Keratinocyte (primary cell): ENCODE results near the gene OR1F1. TPM values are rescaled to one million over a fixed set of nuclear protein-coding genes. Genes with fewer than 3 reads are reported as not detected.
"Not testable (repeated sequence)": the region's sequence is repeated elsewhere in the genome, so short reads cannot be mapped to it uniquely, and the experiment has no call there.

Experiments used
- DNase-seq: peaks from one replicate; pipeline ENCODE4 v3.0.0-alpha.2; 2011; ENCODE audit warnings: low read depth, missing footprints, low spot score
- FAIRE-seq: peaks from 2 replicates; lab custom pipeline; 2011; peaks lifted over from hg19 to GRCh38; lab: Jason Lieb, UNC
- H2AFZ ChIP-seq: 2 replicates; pipeline ENCODE4 v1.6.0; 2012; ENCODE audit warnings: low read length, control low read depth, inconsistent platforms; ENCODE audit not compliant: control insufficient read depth
- H3K27ac ChIP-seq: 2 replicates; pipeline ENCODE4 v1.5.1; 2011; ENCODE audit warnings: low read length; ENCODE audit not compliant: control insufficient read depth, insufficient read depth
- H3K27me3 ChIP-seq: 3 replicates; pipeline ENCODE4 v1.6.0; 2011; ENCODE audit warnings: low read length; ENCODE audit not compliant: control insufficient read depth, insufficient read depth; ENCODE audit errors: extremely low read depth
- H3K36me3 ChIP-seq, 2 experiments: 2 replicates in 1 of 2; 3 replicates in 1 of 2; pipeline ENCODE4 v1.5.1; 2011; ENCODE audit warnings: low read length in 2 of 2, mild to moderate bottlenecking in 1 of 2; ENCODE audit not compliant: control insufficient read depth in 2 of 2, insufficient read depth in 2 of 2; ENCODE audit errors: extremely low read depth in 1 of 2
- H3K4me1 ChIP-seq: 3 replicates; pipeline ENCODE4 v1.5.1; 2011; ENCODE audit warnings: low read length; ENCODE audit not compliant: control insufficient read depth, insufficient read depth; ENCODE audit errors: extremely low read depth
- H3K4me2 ChIP-seq: 3 replicates; pipeline ENCODE4 v1.6.0; 2011; ENCODE audit warnings: low read depth, low read length; ENCODE audit not compliant: control insufficient read depth, insufficient read depth; ENCODE audit errors: extremely low read depth
- H3K4me3 ChIP-seq, 3 experiments: fragments of 200-600 bp in 1 of 3; sonication (generic) in 1 of 3; 2 replicates in 2 of 3; 3 replicates in 1 of 3; pipeline ENCODE4 v1.5.1; 2011 to 2016; ENCODE audit warnings: low read length in 3 of 3, mild to moderate bottlenecking in 3 of 3, control low read depth in 2 of 3, inconsistent platforms in 1 of 3, low read depth in 1 of 3, mixed read lengths in 1 of 3, mixed run types in 1 of 3, moderate library complexity in 1 of 3; ENCODE audit not compliant: control insufficient read depth in 2 of 3, insufficient read depth in 2 of 3; ENCODE audit errors: extremely low read depth in 1 of 3
- H3K79me2 ChIP-seq: 2 replicates; pipeline ENCODE4 v1.6.0; 2012; ENCODE audit warnings: low read length; ENCODE audit not compliant: control insufficient read depth, insufficient read depth
- H3K9ac ChIP-seq: 3 replicates; pipeline ENCODE4 v1.6.0; 2011; ENCODE audit warnings: low read length; ENCODE audit not compliant: control insufficient read depth, insufficient read depth; ENCODE audit errors: extremely low read depth
- H3K9me1 ChIP-seq: 3 replicates; pipeline ENCODE4 v1.6.0; 2011; ENCODE audit warnings: low read length; ENCODE audit not compliant: control insufficient read depth, insufficient read depth; ENCODE audit errors: extremely low read depth
- H3K9me3 ChIP-seq: 2 replicates; pipeline ENCODE4 v1.5.1; 2012; ENCODE audit warnings: low read depth, low read length; ENCODE audit not compliant: control insufficient read depth
- H4K20me1 ChIP-seq: 3 replicates; pipeline ENCODE4 v1.6.0; 2011; ENCODE audit warnings: low read length; ENCODE audit not compliant: control insufficient read depth, insufficient read depth; ENCODE audit errors: extremely low read depth
- CTCF ChIP-seq, 3 experiments: IDR thresholded peaks in 1 of 3; conservative IDR thresholded peaks in 1 of 3; optimal IDR thresholded peaks in 1 of 3; 2 replicates in 2 of 3; 3 replicates in 1 of 3; pipeline versions ENCODE3 to v1.5.1; 2011; ENCODE audit warnings: low read length in 3 of 3, mild to moderate bottlenecking in 3 of 3, moderate library complexity in 2 of 3, control low read depth in 1 of 3, inconsistent platforms in 1 of 3; ENCODE audit not compliant: insufficient read depth in 2 of 3; ENCODE audit errors: extremely low read depth in 1 of 3
- EZH2 ChIP-seq: IDR thresholded peaks from one replicate; pipeline ENCODE4 v1.6.1; 2012; ENCODE audit warnings: inconsistent platforms, mild to moderate bottlenecking, low read length, moderate library complexity
- dilution Hi-C: fragments of 300-500 bp; cut with MboI; formaldehyde crosslinking; loops from one replicate; pipeline ENCODE4 v1.7.0; 2020; ENCODE audit warnings: low sequenced_read_pairs; ENCODE audit not compliant: extremely low pct_ligation_motif_present
- polyA plus RNA-seq, 5 experiments: library from polyadenylated mRNA; depleted of rRNA in 3 of 5; stranded (reverse) in 3 of 5; stranded (forward) in 1 of 5; unstranded in 1 of 5; fragments of >200 nt; gene quantifications; 1 replicate in 1 of 5; 2 replicates in 3 of 5; 3 replicates in 1 of 5; pipeline versions ENCODE4 v1.2.1 to v1.2.3, GENCODE V29; 2011 to 2012; ENCODE audit warnings: missing spikeins in 2 of 5, low read depth in 1 of 5, low replicate concordance in 1 of 5

OR1F1 gene
- polyA plus RNA-seq, 1 donor (not counting 4 experiments of a cell fraction or from before 2014, with no cell fraction given), result 0.51 TPM

DNA sequence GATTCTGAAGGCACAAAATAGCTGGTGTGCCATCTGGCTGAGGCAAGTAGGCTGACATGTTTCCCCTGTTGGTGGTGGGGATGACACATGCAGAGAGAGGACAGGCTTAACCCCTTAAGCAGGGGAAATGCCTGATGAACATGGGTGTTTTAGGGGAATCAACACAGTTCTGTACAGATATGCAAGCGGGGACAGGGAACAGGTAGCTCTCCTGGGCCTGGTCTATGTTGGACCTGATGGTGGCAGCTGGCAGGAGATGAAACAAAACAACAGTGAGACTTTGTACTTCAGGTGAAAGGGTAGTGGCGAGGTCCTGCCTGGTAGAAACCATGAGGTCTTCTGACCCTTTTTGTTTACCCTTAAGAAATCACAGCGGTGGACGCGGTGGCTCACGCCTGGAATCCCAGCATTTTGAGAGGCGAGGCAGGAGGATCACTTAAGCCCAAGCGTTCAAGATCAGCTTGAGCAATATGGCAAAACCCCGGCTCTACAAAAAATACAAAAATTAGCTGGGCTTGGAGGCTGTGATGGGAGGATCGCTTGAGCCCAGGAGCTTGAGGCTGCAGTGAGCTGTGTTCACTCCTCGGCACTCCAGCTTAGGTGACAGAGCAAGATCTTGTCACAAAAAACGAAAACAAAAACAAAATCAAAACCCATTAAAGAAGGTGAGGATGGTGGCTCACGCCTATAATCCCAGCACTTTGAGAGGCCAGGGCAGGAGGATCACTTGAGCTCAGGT, 10.5 kb downstream of the OR1F1 start:
- no peaks in the 10 kb centered on the region for H3K79me2 ChIP-seq
- H3K9me3 ChIP-seq, result no peaks in the 10 kb centered on the region
- dilution Hi-C loops, result no loop called here
- H3K36me3 ChIP-seq, result no peaks in the 10 kb centered on the region
- H3K27me3 ChIP-seq, result no peaks in the 10 kb centered on the region
- no peak overlapping the region for H2AFZ ChIP-seq
- H3K4me1 ChIP-seq, result no peaks in the 10 kb centered on the region
- no peak overlapping the region for H3K4me2 ChIP-seq
- no peak overlapping the region for H3K27ac ChIP-seq
- no peak overlapping the region for H3K4me3 ChIP-seq
- H3K9me1 ChIP-seq, result no peaks in the 10 kb centered on the region
- DNase-seq (no peak), FAIRE-seq (no peak)
- H4K20me1 ChIP-seq, result no peaks in the 10 kb centered on the region
- H3K9ac ChIP-seq, result no peak overlapping the region
- no peak for TF ChIP-seq EZH2
- TF ChIP-seq CTCF (optimal IDR thresholded peaks at IDR 0.05 in 1 of 3, IDR thresholded peaks at IDR 0.05 in 1 of 3, conservative IDR thresholded peaks at IDR 0.05 in 1 of 3; ENCODE audit: extremely low read depth in 1 of 3, insufficient read depth in 2 of 3, low read length in 3 of 3), result no peak

GRCh38 chr16:3202903-3203539, 15.0 kb downstream of the OR1F1 start:
- H4K20me1 ChIP-seq, result no peaks in the 10 kb centered on the region
- no peak overlapping the region for H2AFZ ChIP-seq
- no peak overlapping the region for H3K4me2 ChIP-seq
- H3K36me3 ChIP-seq, result no peaks in the 10 kb centered on the region
- dilution Hi-C loops, result no loop called here
- TF ChIP-seq EZH2 (no peak), CTCF (optimal IDR thresholded peaks at IDR 0.05 in 1 of 3, IDR thresholded peaks at IDR 0.05 in 1 of 3, conservative IDR thresholded peaks at IDR 0.05 in 1 of 3; ENCODE audit: extremely low read depth in 1 of 3, insufficient read depth in 2 of 3, low read length in 3 of 3) (no peak)
- H3K4me3 ChIP-seq, result no peak overlapping the region
- H3K27me3 ChIP-seq, result no peaks in the 10 kb centered on the region
- DNase-seq (no peak), FAIRE-seq (no peak)
- H3K79me2 ChIP-seq, result no peaks in the 10 kb centered on the region
- H3K27ac ChIP-seq, result no peak overlapping the region
- H3K4me1 ChIP-seq, result no peaks in the 10 kb centered on the region
- H3K9me3 ChIP-seq, result peaks cover 2% of the 10 kb centered on the region
- no peak overlapping the region for H3K9ac ChIP-seq
- no peaks in the 10 kb centered on the region for H3K9me1 ChIP-seq

DNA sequence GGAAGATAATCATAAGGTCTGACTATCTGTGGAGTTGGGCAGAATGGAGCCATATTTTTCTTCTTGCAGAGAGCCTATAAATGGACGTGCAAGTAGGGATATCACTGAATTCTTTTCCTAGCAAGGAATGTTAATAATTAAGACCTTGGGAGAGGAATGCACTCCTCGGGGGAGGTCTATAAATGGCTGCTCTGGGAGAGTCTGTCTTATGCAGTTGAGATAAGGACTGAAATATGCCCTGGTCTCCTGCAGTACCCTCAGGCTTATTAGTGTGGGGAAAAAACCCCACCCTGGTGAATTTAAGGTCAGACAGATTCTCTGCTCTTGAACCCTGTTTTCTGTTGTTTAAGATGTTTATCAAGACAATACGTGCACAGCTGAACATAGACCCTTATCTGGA, 17.9 kb downstream of the OR1F1 start:
- H4K20me1 ChIP-seq, H2AFZ ChIP-seq, FAIRE-seq, H3K4me3 ChIP-seq, H3K9me1 ChIP-seq, H3K79me2 ChIP-seq, DNase-seq, H3K9ac ChIP-seq, H3K27ac ChIP-seq, H3K4me2 ChIP-seq, dilution Hi-C loops, H3K27me3 ChIP-seq, H3K9me3 ChIP-seq, H3K4me1 ChIP-seq, H3K36me3 ChIP-seq: not testable (repeated sequence)
